ENCODE results near the gene ORC3. TPM values are rescaled to one million over a fixed set of nuclear protein-coding genes. Genes with fewer than 3 reads are reported as not detected.

The ORC3 gene
- total and polyA plus RNA-seq, 5 donors from 2014 or later = 17.8 to 49.3 (median 39.4) TPM

DNA sequence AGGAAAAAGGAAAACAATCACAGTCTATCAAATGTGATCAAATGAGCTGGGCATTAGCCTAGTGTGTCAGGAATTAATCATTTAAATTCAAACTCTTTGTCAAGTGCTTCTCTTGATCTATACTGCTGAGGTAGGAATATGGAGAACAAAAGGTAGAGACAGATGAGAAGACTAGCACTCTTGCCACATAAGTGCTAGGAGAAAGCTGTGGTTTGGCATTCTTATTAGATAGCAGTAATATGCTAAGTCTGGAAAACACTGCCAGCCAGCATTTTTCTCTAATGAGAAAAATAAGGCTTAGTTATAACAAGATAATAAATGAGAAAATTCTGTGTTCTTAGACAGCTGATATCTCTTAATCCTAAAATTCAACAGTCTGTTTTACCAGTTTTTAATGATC, 38.9 kb downstream of the ORC3 start:
- DNase-seq (no peak), ATAC-seq (ENCODE audit: low read depth in 2 of 2) (no peak)
- Histone ChIP-seq H3K36me3 (ENCODE audit: control insufficient read depth, insufficient read depth, low read length) (peaks cover 23% of the 10 kb centered on the region), H3K4me1 (ENCODE audit: control insufficient read depth, insufficient read depth, low read length, poor library complexity, severe bottlenecking) (no peaks in the 10 kb centered on the region), H3K4me3 (ENCODE audit: low read depth, low read length) (no peak overlapping the region), H3K27ac (ENCODE audit: insufficient read depth, low read length, poor library complexity, severe bottlenecking) (no peak overlapping the region), H3K27me3 (ENCODE audit: control insufficient read depth, insufficient read depth, low read length) (no peaks in the 10 kb centered on the region), H3K9me3 (ENCODE audit: control insufficient read depth in 2 of 2, low read length in 2 of 2) (no peaks in the 10 kb centered on the region)
- peaks cover 0 to 2% (median 0%) of the 10 kb centered on the region in 7 donors for H3K9me3 Mint-ChIP-seq
- peaks cover 0 to 11% (median 4%) of the 10 kb centered on the region in 4 donors for H3K4me1 Mint-ChIP-seq
- H3K4me3 Mint-ChIP-seq = no peak overlapping the region
- no peak overlapping the region for H3K27ac Mint-ChIP-seq
- peaks cover 32% of the 10 kb centered on the region for H3K36me3 Mint-ChIP-seq
- no peaks in the 10 kb centered on the region for H3K27me3 Mint-ChIP-seq

DNA sequence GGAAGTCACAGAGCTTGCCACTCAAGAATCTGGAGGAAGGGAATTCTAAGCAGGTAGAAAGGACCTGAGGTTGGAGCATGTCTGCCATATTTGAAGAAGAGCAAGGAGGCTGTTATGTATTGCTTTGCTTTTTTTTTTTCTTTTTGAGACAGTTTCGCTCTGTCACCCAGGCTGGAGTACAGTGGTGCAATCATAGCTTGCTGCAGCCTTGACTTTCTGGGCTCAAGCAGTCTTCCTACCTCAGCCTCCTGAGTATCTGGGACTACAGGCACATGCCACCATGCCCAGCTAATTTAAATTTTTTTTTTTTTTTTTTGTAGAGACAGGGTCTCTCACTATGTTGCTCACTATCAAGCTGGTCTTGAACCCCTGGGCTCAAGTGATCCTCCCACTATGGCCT, 40.8 kb downstream of the ORC3 start:
- Mint-ChIP-seq H3K36me3 (peaks cover 27% of the 10 kb centered on the region), H3K27me3 (no peaks in the 10 kb centered on the region), H3K4me3 (no peak overlapping the region), H3K9me3 (peaks cover 0 to 2% (median 0%) of the 10 kb centered on the region in 7 donors), H3K4me1 (peaks cover 0 to 7% (median 0%) of the 10 kb centered on the region in 4 donors), H3K27ac (no peak overlapping the region)
- Histone ChIP-seq H3K36me3 (ENCODE audit: control insufficient read depth, insufficient read depth, low read length) (peaks cover 27% of the 10 kb centered on the region), H3K27me3 (ENCODE audit: control insufficient read depth, insufficient read depth, low read length) (no peaks in the 10 kb centered on the region), H3K9me3 (ENCODE audit: control insufficient read depth in 2 of 2, low read length in 2 of 2) (no peaks in the 10 kb centered on the region), H3K27ac (ENCODE audit: insufficient read depth, low read length, poor library complexity, severe bottlenecking) (no peak overlapping the region), H3K4me3 (ENCODE audit: low read depth, low read length) (no peak overlapping the region), H3K4me1 (ENCODE audit: control insufficient read depth, insufficient read depth, low read length, poor library complexity, severe bottlenecking) (no peaks in the 10 kb centered on the region)
- ATAC-seq (ENCODE audit: low read depth in 2 of 2) (no peak), DNase-seq (no peak)

DNA sequence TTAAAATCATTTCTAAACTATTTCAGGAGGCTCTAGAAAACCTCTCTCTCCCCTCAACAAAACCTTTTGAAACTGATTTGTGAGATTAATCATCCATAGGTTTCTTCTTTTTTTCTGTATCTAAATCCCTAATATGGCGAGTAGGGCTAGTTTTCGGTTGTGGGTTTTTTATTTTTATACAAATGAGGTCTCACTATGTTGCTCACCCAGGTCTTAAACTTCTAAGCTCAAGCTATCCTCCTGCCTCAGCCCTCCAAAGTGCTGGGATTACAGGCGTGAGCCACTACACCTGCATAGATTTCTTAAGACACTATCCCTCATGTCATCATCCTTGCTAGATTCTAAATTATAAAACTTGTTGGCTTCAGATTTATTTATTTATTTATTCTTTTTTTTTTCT, 43.9 kb downstream of the ORC3 start:
- DNase-seq = no peak
- peaks cover 0 to 7% (median 2%) of the 10 kb centered on the region in 4 donors for H3K4me1 Mint-ChIP-seq

DNA sequence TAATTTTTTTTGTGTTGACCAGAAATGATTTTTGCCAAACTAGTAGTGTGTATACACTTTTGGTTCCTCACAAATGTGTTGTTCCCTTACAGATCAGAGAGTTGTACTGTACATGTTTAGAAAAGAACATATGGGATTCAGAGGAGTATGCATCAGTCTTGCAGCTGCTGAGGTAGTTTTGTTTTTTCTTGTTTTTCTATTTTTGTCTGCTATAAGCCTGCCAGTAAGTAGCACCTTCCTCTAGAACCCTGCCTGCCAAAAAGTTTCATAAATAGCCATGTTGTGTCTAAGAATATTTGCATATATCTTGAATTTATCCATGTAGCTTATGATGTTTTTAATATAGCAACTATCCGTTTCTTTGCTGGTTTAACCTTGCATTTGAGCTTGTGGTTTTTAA, 46.4 kb downstream of the ORC3 start:
- DNase-seq = no peak
- Histone ChIP-seq H3K4me3 (ENCODE audit: low read depth, low read length) (no peak overlapping the region), H3K27me3 (ENCODE audit: control insufficient read depth, insufficient read depth, low read length) (no peaks in the 10 kb centered on the region), H3K36me3 (ENCODE audit: control insufficient read depth, insufficient read depth, low read length) (peaks cover 36% of the 10 kb centered on the region), H3K9me3 (ENCODE audit: control insufficient read depth in 2 of 2, low read length in 2 of 2) (no peaks in the 10 kb centered on the region), H3K27ac (ENCODE audit: insufficient read depth, low read length, poor library complexity, severe bottlenecking) (no peak overlapping the region), H3K4me1 (ENCODE audit: control insufficient read depth, insufficient read depth, low read length, poor library complexity, severe bottlenecking) (no peaks in the 10 kb centered on the region)
- H3K4me3 Mint-ChIP-seq = no peak overlapping the region
- H3K27me3 Mint-ChIP-seq = no peaks in the 10 kb centered on the region
- no peak for ATAC-seq (ENCODE audit: low read depth in 2 of 2)
- H3K4me1 Mint-ChIP-seq = peaks cover 0 to 7% (median 2%) of the 10 kb centered on the region in 4 donors
- no peaks in the 10 kb centered on the region for H3K9me3 Mint-ChIP-seq
- no peak overlapping the region for H3K27ac Mint-ChIP-seq
- peaks cover 42% of the 10 kb centered on the region for H3K36me3 Mint-ChIP-seq

More for the DNA sequence above, 43.9 kb downstream of the ORC3 start:
- H3K36me3 ChIP-seq (ENCODE audit: control insufficient read depth, insufficient read depth, low read length) = peaks cover 36% of the 10 kb centered on the region
- no peaks in the 10 kb centered on the region for H3K9me3 ChIP-seq (ENCODE audit: control insufficient read depth in 2 of 2, low read length in 2 of 2)
- H3K4me3 ChIP-seq (ENCODE audit: low read depth, low read length) = no peak overlapping the region
- H3K27me3 ChIP-seq (ENCODE audit: control insufficient read depth, insufficient read depth, low read length) = no peaks in the 10 kb centered on the region
- ATAC-seq (ENCODE audit: low read depth in 2 of 2) = no peak
- no peak overlapping the region for H3K4me3 Mint-ChIP-seq
- H3K4me1 ChIP-seq (ENCODE audit: control insufficient read depth, insufficient read depth, low read length, poor library complexity, severe bottlenecking) = no peaks in the 10 kb centered on the region
- no peak overlapping the region for H3K27ac Mint-ChIP-seq
- H3K9me3 Mint-ChIP-seq = peaks cover 0 to 2% (median 0%) of the 10 kb centered on the region in 7 donors
- H3K36me3 Mint-ChIP-seq = peaks cover 43% of the 10 kb centered on the region
- H3K27ac ChIP-seq (ENCODE audit: insufficient read depth, low read length, poor library complexity, severe bottlenecking) = no peak overlapping the region
- H3K27me3 Mint-ChIP-seq = no peaks in the 10 kb centered on the region

DNA sequence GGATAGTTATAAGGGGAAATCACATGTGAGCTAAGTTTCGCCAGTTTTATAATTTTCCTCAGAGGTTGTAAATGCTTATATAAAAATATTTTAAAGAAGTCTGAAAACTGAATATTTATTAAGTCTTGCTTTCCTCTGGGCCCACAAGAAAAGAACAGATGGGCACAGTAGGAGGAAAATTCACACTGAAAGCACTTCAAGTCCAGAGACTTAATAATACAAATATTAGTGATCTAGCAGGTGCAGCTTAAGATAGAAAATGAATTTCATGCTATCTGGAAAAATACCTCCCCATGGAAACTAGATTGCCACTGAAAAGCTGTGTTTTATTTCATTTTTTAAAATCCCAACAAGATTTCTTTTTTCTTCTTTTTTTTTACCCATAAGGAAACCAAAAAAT, 47.2 kb downstream of the ORC3 start:
- DNase-seq (no peak), ATAC-seq (ENCODE audit: low read depth in 2 of 2) (no peak)
- H3K9me3 Mint-ChIP-seq = no peaks in the 10 kb centered on the region
- no peak overlapping the region for H3K4me3 Mint-ChIP-seq
- Histone ChIP-seq H3K36me3 (ENCODE audit: control insufficient read depth, insufficient read depth, low read length) (peaks cover 36% of the 10 kb centered on the region), H3K4me3 (ENCODE audit: low read depth, low read length) (no peak overlapping the region), H3K27ac (ENCODE audit: insufficient read depth, low read length, poor library complexity, severe bottlenecking) (no peak overlapping the region), H3K4me1 (ENCODE audit: control insufficient read depth, insufficient read depth, low read length, poor library complexity, severe bottlenecking) (no peaks in the 10 kb centered on the region), H3K27me3 (ENCODE audit: control insufficient read depth, insufficient read depth, low read length) (no peaks in the 10 kb centered on the region), H3K9me3 (ENCODE audit: control insufficient read depth in 2 of 2, low read length in 2 of 2) (no peaks in the 10 kb centered on the region)
- peaks cover 42% of the 10 kb centered on the region for H3K36me3 Mint-ChIP-seq
- peaks cover 0 to 11% (median 2%) of the 10 kb centered on the region in 4 donors for H3K4me1 Mint-ChIP-seq
- H3K27ac Mint-ChIP-seq = no peak overlapping the region
- H3K27me3 Mint-ChIP-seq = no peaks in the 10 kb centered on the region

DNA sequence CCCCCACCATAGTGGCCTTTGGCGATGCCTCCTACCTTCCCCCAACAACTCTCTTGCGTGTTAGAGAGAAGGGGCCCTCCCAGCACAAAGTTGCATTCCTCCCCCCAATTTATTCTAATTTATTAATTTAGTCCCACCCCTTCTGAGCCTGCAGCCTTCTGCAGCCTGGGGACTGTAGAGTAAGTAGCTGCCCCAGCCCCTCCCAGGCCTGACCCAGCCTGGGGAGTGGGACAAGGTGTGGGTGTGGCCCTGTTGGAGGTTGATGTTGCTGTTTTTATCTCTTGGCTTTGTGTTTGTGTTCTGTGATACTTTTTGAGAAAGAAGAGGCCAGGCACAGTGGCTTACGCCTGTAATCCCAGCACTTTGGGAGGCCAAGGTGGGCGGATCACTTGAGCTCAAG, 49.4 kb downstream of the ORC3 start:
- H3K27me3 Mint-ChIP-seq = no peaks in the 10 kb centered on the region
- H3K4me3 Mint-ChIP-seq = no peak overlapping the region
- no peak overlapping the region for H3K27ac Mint-ChIP-seq
- H3K9me3 ChIP-seq (ENCODE audit: control insufficient read depth in 2 of 2, low read length in 2 of 2) = no peaks in the 10 kb centered on the region
- H3K4me3 ChIP-seq (ENCODE audit: low read depth, low read length) = no peak overlapping the region
- ATAC-seq (ENCODE audit: low read depth in 2 of 2) (no peak), DNase-seq (no peak)
- H3K27me3 ChIP-seq (ENCODE audit: control insufficient read depth, insufficient read depth, low read length) = no peaks in the 10 kb centered on the region
- no peak overlapping the region for H3K27ac ChIP-seq (ENCODE audit: insufficient read depth, low read length, poor library complexity, severe bottlenecking)
- no peaks in the 10 kb centered on the region for H3K9me3 Mint-ChIP-seq
- H3K36me3 Mint-ChIP-seq = peaks cover 39% of the 10 kb centered on the region
- peaks cover 0 to 12% (median 2%) of the 10 kb centered on the region in 4 donors for H3K4me1 Mint-ChIP-seq
- H3K36me3 ChIP-seq (ENCODE audit: control insufficient read depth, insufficient read depth, low read length) = peaks cover 29% of the 10 kb centered on the region
- no peaks in the 10 kb centered on the region for H3K4me1 ChIP-seq (ENCODE audit: control insufficient read depth, insufficient read depth, low read length, poor library complexity, severe bottlenecking)

DNA sequence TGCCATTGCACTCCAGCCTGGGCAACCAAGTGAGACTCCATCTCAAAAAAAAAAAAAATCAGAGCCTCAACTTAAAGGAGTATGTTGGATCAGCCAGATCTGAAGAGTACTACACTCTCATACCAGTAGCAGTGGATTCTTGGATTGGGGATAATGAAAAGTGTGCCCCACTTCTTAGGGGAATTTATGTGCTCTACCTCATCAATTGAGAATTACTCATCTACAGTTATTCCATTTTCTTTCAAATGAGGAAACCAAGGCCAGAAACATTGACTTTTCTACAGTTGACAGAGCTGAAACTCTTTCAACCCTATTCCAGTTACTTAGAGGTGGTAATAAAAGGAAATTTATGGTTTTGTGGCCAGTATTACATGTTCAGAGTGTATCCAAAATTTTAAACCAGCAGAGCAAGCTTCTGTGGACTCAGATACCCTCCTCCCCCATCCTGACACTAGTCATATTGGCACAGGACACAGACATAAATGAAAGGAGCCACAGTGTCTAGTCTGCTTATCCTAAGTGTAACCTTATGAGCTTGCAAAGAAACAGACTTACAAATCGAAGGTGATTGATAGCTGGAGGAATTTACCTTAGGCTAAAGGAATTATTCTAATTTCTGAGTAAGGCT, 51.2 kb downstream of the ORC3 start:
- ATAC-seq (ENCODE audit: low read depth in 2 of 2) (no peak), DNase-seq (no peak)
- Histone ChIP-seq H3K27ac (ENCODE audit: insufficient read depth, low read length, poor library complexity, severe bottlenecking) (no peak overlapping the region), H3K9me3 (ENCODE audit: control insufficient read depth in 2 of 2, low read length in 2 of 2) (no peaks in the 10 kb centered on the region), H3K36me3 (ENCODE audit: control insufficient read depth, insufficient read depth, low read length) (peaks cover 25% of the 10 kb centered on the region), H3K27me3 (ENCODE audit: control insufficient read depth, insufficient read depth, low read length) (no peaks in the 10 kb centered on the region), H3K4me1 (ENCODE audit: control insufficient read depth, insufficient read depth, low read length, poor library complexity, severe bottlenecking) (peaks cover 4% of the 10 kb centered on the region), H3K4me3 (ENCODE audit: low read depth, low read length) (no peak overlapping the region)
- H3K27me3 Mint-ChIP-seq = no peaks in the 10 kb centered on the region
- H3K4me1 Mint-ChIP-seq = peaks cover 4 to 24% (median 12%) of the 10 kb centered on the region in 4 donors
- no peak overlapping the region for H3K27ac Mint-ChIP-seq
- H3K4me3 Mint-ChIP-seq = no peak overlapping the region
- peaks cover 30% of the 10 kb centered on the region for H3K36me3 Mint-ChIP-seq
- no peaks in the 10 kb centered on the region for H3K9me3 Mint-ChIP-seq

DNA sequence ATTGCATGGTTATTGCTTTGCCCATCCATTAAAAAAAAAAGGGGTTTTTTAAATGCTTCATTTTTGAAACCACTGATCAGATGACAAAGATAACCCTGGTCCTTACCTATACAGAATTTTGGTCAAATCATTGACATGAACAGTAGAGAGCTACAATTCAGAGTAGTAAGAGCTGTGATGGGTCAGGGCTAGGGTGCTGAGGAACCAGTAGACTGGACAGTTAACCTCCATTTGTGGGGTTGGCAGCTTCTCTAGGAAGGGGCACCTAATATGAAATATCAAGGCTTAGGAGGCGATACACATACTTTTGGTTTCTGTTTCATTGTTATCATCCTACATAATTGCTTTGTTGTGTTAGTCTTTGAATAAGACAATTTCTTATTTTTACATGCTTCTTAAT, 55.1 kb downstream of the ORC3 start:
- peak overlapping the region; percentile 86 for H3K4me3 ChIP-seq (ENCODE audit: low read depth, low read length)
- H3K27ac ChIP-seq (ENCODE audit: insufficient read depth, low read length, poor library complexity, severe bottlenecking) = peak overlapping the region; percentile 52
- H3K4me1 Mint-ChIP-seq = peaks cover 5 to 27% (median 20%) of the 10 kb centered on the region in 4 donors

More for the DNA sequence above, 55.1 kb downstream of the ORC3 start:
- H3K27me3 ChIP-seq (ENCODE audit: control insufficient read depth, insufficient read depth, low read length) = no peaks in the 10 kb centered on the region
- peak in 2 of 3 donors; percentile 39 to 69 for DNase-seq
- Mint-ChIP-seq H3K9me3 (no peaks in the 10 kb centered on the region), H3K36me3 (peaks cover 24% of the 10 kb centered on the region), H3K27ac (peak overlapping the region; percentile 78 to 96 (median 95)), H3K27me3 (no peaks in the 10 kb centered on the region), H3K4me3 (peak overlapping the region; percentile 80 to 91 (median 88))
- peaks cover 3% of the 10 kb centered on the region for H3K36me3 ChIP-seq (ENCODE audit: control insufficient read depth, insufficient read depth, low read length)
- peaks cover 4% of the 10 kb centered on the region for H3K4me1 ChIP-seq (ENCODE audit: control insufficient read depth, insufficient read depth, low read length, poor library complexity, severe bottlenecking)
- peak; percentile 50 to 59 for ATAC-seq (ENCODE audit: low read depth in 2 of 2)
- H3K9me3 ChIP-seq (ENCODE audit: control insufficient read depth in 2 of 2, low read length in 2 of 2) = no peaks in the 10 kb centered on the region

Data from CD4-positive, CD25-positive, alpha-beta regulatory T cell (primary cell).